ENCODE measurements around the gene EIPR1.

The EIPR1 gene

DNA sequence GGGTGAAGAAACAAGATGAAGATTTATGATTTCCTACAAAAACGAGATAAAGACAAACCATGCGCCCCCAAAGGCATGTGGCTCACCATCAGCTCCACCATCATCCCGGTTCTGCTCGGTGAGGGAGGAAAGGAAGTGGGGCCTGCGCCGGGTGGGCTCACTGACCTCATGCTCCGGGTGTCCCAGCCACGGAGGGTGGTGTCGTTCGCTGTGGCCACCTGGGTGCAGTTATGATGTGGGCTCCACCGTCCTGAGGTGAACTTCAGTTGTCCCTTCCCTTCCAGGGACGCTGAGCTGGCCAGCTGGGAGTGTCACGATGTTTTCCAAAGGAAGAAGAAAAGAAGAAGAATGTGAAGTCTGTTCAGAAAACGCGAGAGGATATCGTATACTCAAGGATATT is 180.9 kb downstream of the EIPR1 start:
- H3K9ac ChIP-seq (ENCODE audit: low read length): no peak overlapping the region
- H3K4me1 ChIP-seq (ENCODE audit: insufficient read depth, low read length): no peaks in the 10 kb centered on the region
- peaks cover 5% of the 10 kb centered on the region for H3K36me3 ChIP-seq (ENCODE audit: insufficient read depth, low read length)
- H3K27me3 ChIP-seq (ENCODE audit: control insufficient read depth in 1 of 2, insufficient read depth in 2 of 2, low read length in 2 of 2): no peaks in the 10 kb centered on the region
- no peak overlapping the region for H3K4me3 ChIP-seq (ENCODE audit: low read depth in 1 of 2, low read length in 2 of 2)
- H3K9me3 ChIP-seq (ENCODE audit: low read length): no peaks in the 10 kb centered on the region
- H3K27ac ChIP-seq (ENCODE audit: low read depth, low read length): no peak overlapping the region

DNA sequence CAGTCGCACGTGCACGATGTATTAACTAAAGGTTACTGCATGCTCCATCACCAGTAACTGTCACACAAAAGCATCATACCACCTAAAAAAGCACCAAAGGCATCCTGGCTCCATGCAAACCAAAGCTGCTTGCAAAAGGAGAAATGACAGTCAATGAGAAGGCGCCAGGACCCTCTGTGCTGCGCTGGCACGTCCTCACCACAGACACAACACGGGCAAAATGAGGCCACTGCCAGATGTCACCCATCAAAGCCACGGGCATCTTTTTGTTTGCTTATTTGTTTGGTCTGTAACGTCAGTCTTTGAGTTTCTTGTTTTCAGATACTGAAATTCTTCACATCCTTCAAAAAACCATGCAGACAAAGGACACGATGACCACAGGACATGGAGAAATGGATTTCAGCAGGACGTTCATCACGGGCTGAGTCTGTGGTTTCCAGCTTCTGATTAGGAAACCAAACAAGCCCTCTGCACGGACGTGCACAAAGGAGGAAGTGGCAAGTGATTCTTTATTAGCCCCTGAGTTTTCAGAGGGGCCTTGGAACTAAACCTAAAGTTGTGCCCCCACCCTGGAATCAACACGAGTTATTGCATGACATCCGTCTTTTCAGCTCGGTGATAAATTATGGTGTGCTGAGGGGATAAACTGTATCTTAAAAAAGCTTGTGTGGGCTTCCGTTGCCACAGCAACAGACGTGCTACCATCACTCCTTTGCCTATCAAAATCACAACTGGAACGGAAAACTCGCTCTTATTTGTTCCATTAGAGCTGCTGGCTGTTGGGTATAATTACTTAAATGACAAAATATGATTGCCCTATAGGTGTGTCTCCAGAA is 181.8 kb downstream of the EIPR1 start:
- H3K4me3 ChIP-seq (ENCODE audit: low read depth in 1 of 2, low read length in 2 of 2): no peak overlapping the region
- no peaks in the 10 kb centered on the region for H3K4me1 ChIP-seq (ENCODE audit: insufficient read depth, low read length)
- no peaks in the 10 kb centered on the region for H3K9me3 ChIP-seq (ENCODE audit: low read length)
- H3K36me3 ChIP-seq (ENCODE audit: insufficient read depth, low read length): peaks cover 5% of the 10 kb centered on the region
- no peak overlapping the region for H3K9ac ChIP-seq (ENCODE audit: low read length)
- no peak overlapping the region for H3K27ac ChIP-seq (ENCODE audit: low read depth, low read length)
- no peaks in the 10 kb centered on the region for H3K27me3 ChIP-seq (ENCODE audit: control insufficient read depth in 1 of 2, insufficient read depth in 2 of 2, low read length in 2 of 2)

DNA sequence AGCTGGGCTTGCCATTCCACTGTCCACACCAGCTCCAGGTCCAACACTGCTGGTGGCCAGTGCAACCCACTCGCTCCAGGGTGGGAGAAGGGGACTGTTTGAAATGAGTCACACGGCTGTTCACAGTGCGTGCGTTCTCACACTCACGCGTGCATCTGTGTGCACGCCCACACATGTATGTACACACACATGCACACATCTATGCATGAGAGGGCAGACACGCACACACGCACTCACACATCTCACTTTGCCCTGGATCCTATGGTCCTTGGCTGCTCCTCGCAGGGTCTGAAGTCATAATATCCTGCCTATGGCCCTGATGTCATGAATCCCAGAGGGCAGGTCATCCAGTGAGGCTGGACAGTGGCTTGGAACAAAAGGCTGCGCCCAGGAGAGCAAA is 182.8 kb downstream of the EIPR1 start:
- Histone ChIP-seq H3K4me3 (ENCODE audit: low read depth in 1 of 2, low read length in 2 of 2) (no peak overlapping the region), H3K36me3 (ENCODE audit: insufficient read depth, low read length) (peaks cover 5% of the 10 kb centered on the region), H3K27me3 (ENCODE audit: control insufficient read depth in 1 of 2, insufficient read depth in 2 of 2, low read length in 2 of 2) (no peaks in the 10 kb centered on the region), H3K4me1 (ENCODE audit: insufficient read depth, low read length) (no peaks in the 10 kb centered on the region), H3K9me3 (ENCODE audit: low read length) (no peaks in the 10 kb centered on the region), H3K9ac (ENCODE audit: low read length) (no peak overlapping the region), H3K27ac (ENCODE audit: low read depth, low read length) (no peak overlapping the region)

DNA sequence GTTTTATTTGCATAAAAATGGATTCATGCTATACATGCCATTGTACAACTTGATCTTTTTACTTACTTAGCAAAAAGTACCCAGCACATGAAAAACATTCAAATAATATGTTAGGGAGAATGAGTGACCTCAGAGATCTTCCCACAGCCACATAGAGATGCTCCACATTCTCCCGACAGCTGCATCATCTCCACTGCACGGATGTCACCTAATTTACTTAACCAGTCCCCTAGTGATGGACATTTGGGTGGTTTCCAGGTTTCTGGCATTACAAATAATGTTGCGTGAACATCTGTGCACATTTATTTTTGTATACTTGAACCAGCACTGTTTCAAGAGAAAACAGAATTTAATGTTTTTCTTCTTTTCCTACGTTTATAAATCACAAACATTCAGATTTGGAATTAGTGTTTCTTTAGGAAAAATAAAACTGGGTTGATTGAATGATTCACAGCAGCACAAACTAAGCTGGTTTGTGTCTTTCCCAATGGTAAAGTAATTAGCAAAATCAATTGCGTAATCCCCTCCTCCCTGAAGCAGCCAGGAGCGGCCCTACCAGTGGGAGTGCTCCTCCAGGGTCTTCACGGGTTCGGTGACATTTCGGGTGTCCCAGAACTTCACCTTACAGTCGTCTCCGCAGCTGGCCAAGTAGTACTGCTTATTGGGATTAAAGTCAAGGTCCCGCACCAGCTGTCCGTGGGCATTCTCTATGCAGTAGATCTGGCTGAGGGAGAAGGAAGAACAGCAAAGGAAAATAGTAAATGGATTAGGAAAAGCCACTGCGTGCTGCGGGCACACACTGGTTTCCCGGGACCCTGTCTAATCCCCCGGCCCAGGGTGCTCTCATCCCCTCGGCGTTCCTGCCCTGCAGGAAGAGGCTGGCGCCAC is 183.9 kb downstream of the EIPR1 start:
- H3K9me3 ChIP-seq (ENCODE audit: low read length): no peaks in the 10 kb centered on the region
- H3K36me3 ChIP-seq (ENCODE audit: insufficient read depth, low read length): peaks cover 5% of the 10 kb centered on the region
- H3K9ac ChIP-seq (ENCODE audit: low read length): no peak overlapping the region
- H3K4me1 ChIP-seq (ENCODE audit: insufficient read depth, low read length): no peaks in the 10 kb centered on the region
- no peak overlapping the region for H3K27ac ChIP-seq (ENCODE audit: low read depth, low read length)
- no peaks in the 10 kb centered on the region for H3K27me3 ChIP-seq (ENCODE audit: control insufficient read depth in 1 of 2, insufficient read depth in 2 of 2, low read length in 2 of 2)
- H3K4me3 ChIP-seq (ENCODE audit: low read depth in 1 of 2, low read length in 2 of 2): no peak overlapping the region

DNA sequence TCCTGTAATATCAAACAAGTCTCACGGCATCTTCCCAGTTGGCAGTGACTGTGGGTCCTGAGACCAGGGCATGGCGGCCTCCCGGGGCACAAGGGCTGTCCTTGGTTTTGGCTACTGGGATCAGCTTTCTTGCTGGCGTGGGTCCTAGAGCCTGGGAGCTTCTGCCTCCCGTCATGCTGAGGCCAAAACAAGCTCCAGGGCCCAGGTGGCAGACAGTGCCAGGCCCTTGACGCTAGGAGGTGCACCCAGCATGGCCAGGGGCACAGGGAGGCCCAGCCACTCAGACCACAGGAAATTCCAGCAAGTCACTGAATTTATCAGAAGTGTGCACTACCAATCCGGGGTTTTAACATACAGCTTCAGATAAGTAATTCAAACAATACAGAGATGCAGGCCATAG is 184.7 kb downstream of the EIPR1 start:
- Histone ChIP-seq H3K4me3 (ENCODE audit: low read depth in 1 of 2, low read length in 2 of 2) (no peak overlapping the region), H3K27ac (ENCODE audit: low read depth, low read length) (no peak overlapping the region)

DNA sequence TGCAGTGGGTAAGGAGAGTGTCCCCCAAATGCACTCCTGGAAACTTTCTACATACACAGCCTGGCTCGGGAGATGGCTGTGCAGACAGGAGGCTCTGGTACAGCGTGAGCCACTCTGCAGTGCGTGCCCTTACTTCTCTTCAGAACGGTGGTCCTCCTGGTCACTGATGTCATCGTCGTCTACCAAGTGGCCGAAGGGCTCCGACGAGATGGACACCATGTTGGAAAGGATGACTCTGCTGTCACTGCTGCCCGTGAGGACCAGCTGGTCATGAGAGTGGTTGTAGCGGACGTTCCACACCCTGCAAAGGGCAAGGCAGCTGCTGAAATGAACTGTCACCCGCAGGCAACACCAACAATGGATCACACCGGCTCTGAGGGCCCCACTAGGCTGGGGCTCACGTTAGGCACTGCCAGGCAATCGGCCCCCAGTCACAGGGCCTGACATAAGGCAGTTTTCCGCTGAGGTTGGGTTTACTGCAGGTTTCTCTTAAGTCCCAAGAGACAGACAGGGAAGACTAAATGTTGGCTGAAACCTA is 185.3 kb downstream of the EIPR1 start:
- Histone ChIP-seq H3K27ac (ENCODE audit: low read depth, low read length) (no peak overlapping the region), H3K4me1 (ENCODE audit: insufficient read depth, low read length) (no peaks in the 10 kb centered on the region), H3K9ac (ENCODE audit: low read length) (no peak overlapping the region), H3K27me3 (ENCODE audit: control insufficient read depth in 1 of 2, insufficient read depth in 2 of 2, low read length in 2 of 2) (no peaks in the 10 kb centered on the region), H3K36me3 (ENCODE audit: insufficient read depth, low read length) (peaks cover 5% of the 10 kb centered on the region), H3K4me3 (ENCODE audit: low read depth in 1 of 2, low read length in 2 of 2) (no peak overlapping the region), H3K9me3 (ENCODE audit: low read length) (no peaks in the 10 kb centered on the region)

More for the DNA sequence above, 184.7 kb downstream of the EIPR1 start:
- no peaks in the 10 kb centered on the region for H3K9me3 ChIP-seq (ENCODE audit: low read length)
- no peaks in the 10 kb centered on the region for H3K27me3 ChIP-seq (ENCODE audit: control insufficient read depth in 1 of 2, insufficient read depth in 2 of 2, low read length in 2 of 2)
- H3K9ac ChIP-seq (ENCODE audit: low read length): no peak overlapping the region
- peaks cover 5% of the 10 kb centered on the region for H3K36me3 ChIP-seq (ENCODE audit: insufficient read depth, low read length)
- H3K4me1 ChIP-seq (ENCODE audit: insufficient read depth, low read length): no peaks in the 10 kb centered on the region

DNA sequence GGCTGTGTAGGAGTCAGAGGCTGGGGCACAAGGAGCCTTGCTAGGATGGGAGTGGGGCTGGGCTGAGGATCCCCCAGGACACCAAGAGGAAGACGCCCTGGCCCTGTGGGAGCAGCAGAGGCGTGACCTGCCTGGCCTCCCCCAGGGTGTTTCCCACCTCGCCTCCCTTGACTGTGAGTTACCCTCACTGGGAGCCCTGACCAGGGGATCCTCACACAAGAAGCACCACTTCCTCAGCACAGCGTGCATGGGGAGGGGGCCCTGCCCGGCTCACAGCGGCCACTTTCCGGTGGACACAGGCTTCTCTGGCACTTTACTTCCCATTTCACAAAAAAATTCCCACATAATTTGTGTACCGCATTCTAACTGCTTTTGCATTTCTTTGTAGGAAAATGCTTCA is 187.7 kb downstream of the EIPR1 start:
- H3K36me3 ChIP-seq (ENCODE audit: insufficient read depth, low read length): peaks cover 5% of the 10 kb centered on the region

DNA sequence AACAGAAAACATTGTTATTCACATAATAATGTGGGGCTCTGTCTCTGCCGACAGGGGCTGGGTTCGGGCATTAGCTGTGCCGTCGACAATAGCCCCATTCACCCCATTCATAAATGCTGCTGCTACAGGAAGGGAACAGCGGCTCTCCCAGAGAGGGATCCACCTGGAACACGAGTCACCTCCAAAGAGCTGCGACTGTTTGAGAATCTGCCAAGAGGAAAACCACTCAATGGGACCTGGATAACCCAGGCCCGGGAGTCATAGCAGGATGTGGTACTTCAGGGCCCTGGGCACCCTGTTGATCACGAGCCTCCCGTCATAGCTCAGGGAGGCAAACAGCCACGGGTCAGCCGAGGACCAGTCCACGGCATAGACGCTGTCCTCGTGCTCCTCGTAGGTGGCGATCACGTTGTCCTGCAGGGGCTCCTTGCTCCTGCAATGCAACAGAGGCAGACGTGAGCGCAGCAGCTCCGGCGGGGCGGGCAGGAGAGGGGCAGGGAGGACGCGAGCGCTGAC is 188.5 kb downstream of the EIPR1 start:
- Histone ChIP-seq H3K4me1 (ENCODE audit: insufficient read depth, low read length) (no peaks in the 10 kb centered on the region), H3K9ac (ENCODE audit: low read length) (no peak overlapping the region), H3K36me3 (ENCODE audit: insufficient read depth, low read length) (peaks cover 5% of the 10 kb centered on the region), H3K4me3 (ENCODE audit: low read depth in 1 of 2, low read length in 2 of 2) (no peak overlapping the region), H3K27ac (ENCODE audit: low read depth, low read length) (no peak overlapping the region), H3K27me3 (ENCODE audit: control insufficient read depth in 1 of 2, insufficient read depth in 2 of 2, low read length in 2 of 2) (no peaks in the 10 kb centered on the region), H3K9me3 (ENCODE audit: low read length) (no peaks in the 10 kb centered on the region)

More for the DNA sequence above, 187.7 kb downstream of the EIPR1 start:
- Histone ChIP-seq H3K4me3 (ENCODE audit: low read depth in 1 of 2, low read length in 2 of 2) (no peak overlapping the region), H3K9ac (ENCODE audit: low read length) (no peak overlapping the region), H3K9me3 (ENCODE audit: low read length) (no peaks in the 10 kb centered on the region), H3K27ac (ENCODE audit: low read depth, low read length) (no peak overlapping the region), H3K27me3 (ENCODE audit: control insufficient read depth in 1 of 2, insufficient read depth in 2 of 2, low read length in 2 of 2) (no peaks in the 10 kb centered on the region), H3K4me1 (ENCODE audit: insufficient read depth, low read length) (no peaks in the 10 kb centered on the region)

DNA sequence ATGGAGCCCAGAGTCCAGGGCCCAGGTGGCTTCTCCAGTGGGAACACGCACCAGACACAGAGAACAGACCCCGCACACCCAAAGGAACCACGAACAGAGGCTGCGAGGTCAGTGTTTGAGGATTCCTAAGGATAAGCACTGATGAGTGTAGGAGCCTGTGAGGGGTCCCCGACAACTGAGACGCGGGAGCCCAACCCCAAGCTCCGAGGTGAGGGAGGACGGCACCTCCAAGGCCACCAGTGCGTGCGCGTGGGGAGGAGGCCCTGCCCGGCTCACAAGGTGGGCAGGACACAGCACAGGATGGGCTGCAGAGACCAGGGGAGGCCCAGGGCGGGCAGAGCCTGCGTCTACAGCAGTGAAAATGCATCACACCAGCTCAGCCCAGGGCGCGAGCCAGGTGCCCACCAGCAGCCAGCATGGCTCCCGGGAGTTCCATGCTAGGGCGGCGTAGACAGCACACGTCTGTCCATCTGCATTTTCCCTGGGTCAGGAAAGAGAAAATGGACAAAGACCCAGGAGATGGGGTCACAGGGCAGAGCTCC is 189.1 kb downstream of the EIPR1 start:
- no peak overlapping the region for H3K9ac ChIP-seq (ENCODE audit: low read length)
- H3K27me3 ChIP-seq (ENCODE audit: control insufficient read depth in 1 of 2, insufficient read depth in 2 of 2, low read length in 2 of 2): no peaks in the 10 kb centered on the region
- H3K36me3 ChIP-seq (ENCODE audit: insufficient read depth, low read length): peaks cover 5% of the 10 kb centered on the region

DNA sequence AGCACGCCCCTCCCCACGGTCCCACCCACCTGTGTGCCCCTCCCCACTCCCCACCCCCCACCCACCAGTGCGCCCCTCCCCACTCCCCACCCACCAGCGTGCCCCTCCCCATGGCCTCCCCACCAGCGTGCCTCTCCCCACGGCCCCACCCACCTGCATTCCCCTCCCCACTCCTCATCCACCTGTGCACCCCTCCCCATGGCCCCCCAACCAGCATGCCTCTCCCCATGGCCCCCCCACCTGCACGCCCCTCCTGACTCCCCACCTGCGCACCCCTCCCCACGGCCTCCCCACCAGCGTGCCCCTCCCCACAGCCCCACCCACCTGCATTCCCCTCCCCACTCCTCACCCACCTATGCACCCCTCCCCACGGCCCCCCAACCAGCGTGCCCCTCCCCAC is 190.2 kb downstream of the EIPR1 start:
- Histone ChIP-seq H3K27ac (ENCODE audit: low read depth, low read length) (no peak overlapping the region), H3K27me3 (ENCODE audit: control insufficient read depth in 1 of 2, insufficient read depth in 2 of 2, low read length in 2 of 2) (no peaks in the 10 kb centered on the region), H3K36me3 (ENCODE audit: insufficient read depth, low read length) (peaks cover 5% of the 10 kb centered on the region), H3K9me3 (ENCODE audit: low read length) (no peaks in the 10 kb centered on the region), H3K9ac (ENCODE audit: low read length) (no peak overlapping the region), H3K4me1 (ENCODE audit: insufficient read depth, low read length) (no peaks in the 10 kb centered on the region), H3K4me3 (ENCODE audit: low read depth in 1 of 2, low read length in 2 of 2) (no peak overlapping the region)

More for the DNA sequence above, 189.1 kb downstream of the EIPR1 start:
- H3K27ac ChIP-seq (ENCODE audit: low read depth, low read length): no peak overlapping the region
- no peaks in the 10 kb centered on the region for H3K4me1 ChIP-seq (ENCODE audit: insufficient read depth, low read length)
- no peak overlapping the region for H3K4me3 ChIP-seq (ENCODE audit: low read depth in 1 of 2, low read length in 2 of 2)
- no peaks in the 10 kb centered on the region for H3K9me3 ChIP-seq (ENCODE audit: low read length)

DNA sequence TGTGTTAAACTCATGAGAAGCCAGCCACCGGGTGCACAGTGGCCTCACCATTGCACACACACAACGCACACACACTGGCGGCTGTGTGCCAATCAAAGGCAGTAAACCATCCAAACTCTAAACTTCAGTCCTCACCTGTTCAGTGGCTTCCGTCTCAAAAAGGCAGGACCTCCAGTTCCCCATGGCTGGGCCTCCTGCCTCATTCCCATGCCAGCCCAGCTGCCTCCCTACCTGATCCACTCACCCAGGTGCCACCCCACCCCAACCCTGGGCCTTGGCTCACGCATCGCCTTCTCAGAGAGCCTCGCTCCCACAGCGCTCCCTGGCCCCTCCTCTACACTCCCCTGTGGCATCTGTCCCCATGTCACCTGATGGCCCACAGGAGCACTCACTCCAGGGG is 190.9 kb downstream of the EIPR1 start:
- no peaks in the 10 kb centered on the region for H3K4me1 ChIP-seq (ENCODE audit: insufficient read depth, low read length)
- no peak overlapping the region for H3K9ac ChIP-seq (ENCODE audit: low read length)
- no peaks in the 10 kb centered on the region for H3K27me3 ChIP-seq (ENCODE audit: control insufficient read depth in 1 of 2, insufficient read depth in 2 of 2, low read length in 2 of 2)
- H3K9me3 ChIP-seq (ENCODE audit: low read length): no peaks in the 10 kb centered on the region
- H3K27ac ChIP-seq (ENCODE audit: low read depth, low read length): no peak overlapping the region
- H3K36me3 ChIP-seq (ENCODE audit: insufficient read depth, low read length): no peaks in the 10 kb centered on the region
- H3K4me3 ChIP-seq (ENCODE audit: low read depth in 1 of 2, low read length in 2 of 2): no peak overlapping the region

All from muscle layer of colon (tissue), 2 donors.